ENCODE results near the gene RPL22. TPM values are rescaled to one million over a fixed set of nuclear protein-coding genes. Genes with fewer than 3 reads are reported as not detected.

RPL22 gene
- total RNA-seq, 1 donor from 2014 or later = 283 TPM

- H3K36me3 ChIP-seq (ENCODE audit: insufficient read depth, low read length) = no peaks in the 10 kb centered on the region
- no peak overlapping the region for H3K4me3 ChIP-seq (ENCODE audit: insufficient read depth, low read depth, low read length)
- no peaks in the 10 kb centered on the region for H3K4me1 Mint-ChIP-seq (ENCODE audit: low read depth, unreplicated experiment)
- no peak overlapping the region for H3K27ac Mint-ChIP-seq (ENCODE audit: unreplicated experiment)
- H3K4me3 Mint-ChIP-seq (ENCODE audit: unreplicated experiment) = no peak overlapping the region
- H3K9me3 Mint-ChIP-seq (ENCODE audit: unreplicated experiment) = no peaks in the 10 kb centered on the region
- no peak for FAIRE-seq
- H3K9me3 ChIP-seq (ENCODE audit: insufficient read depth, low read depth, low read length) = no peaks in the 10 kb centered on the region
- peaks cover 18% of the 10 kb centered on the region for H4K20me1 ChIP-seq (ENCODE audit: insufficient read depth, low read length)
- no peak for DNase-seq (ENCODE audit: low read depth)
- TF ChIP-seq CTCF (IDR thresholded peaks at IDR 0.05; ENCODE audit: insufficient read depth, low read depth, low read length) (no peak), EZH2 (IDR thresholded peaks at IDR 0.05; ENCODE audit: insufficient read depth, low read length) (no peak)
- no peaks in the 10 kb centered on the region for H3K4me1 ChIP-seq (ENCODE audit: insufficient read depth, low read length)
- no peak overlapping the region for H3K9ac ChIP-seq (ENCODE audit: low read length)
- no peak overlapping the region for H2AFZ ChIP-seq (ENCODE audit: low read depth, low read length)
- no peaks in the 10 kb centered on the region for H3K36me3 Mint-ChIP-seq (ENCODE audit: low read depth, unreplicated experiment)
- no peak overlapping the region for H3K27ac ChIP-seq (ENCODE audit: low read depth, low read length)
- H3K27me3 Mint-ChIP-seq (ENCODE audit: low read depth, unreplicated experiment) = peaks cover 56% of the 10 kb centered on the region
- H3K79me2 ChIP-seq (ENCODE audit: insufficient read depth, low read length) = no peaks in the 10 kb centered on the region
- H3K4me2 ChIP-seq (ENCODE audit: low read length) = no peak overlapping the region
- peaks cover 31% of the 10 kb centered on the region for H3K27me3 ChIP-seq (ENCODE audit: insufficient read depth, low read length)
These were observed 48.3 kb upstream of the RPL22 start for GRCh38 chr1:6247651-6248050.

DNA sequence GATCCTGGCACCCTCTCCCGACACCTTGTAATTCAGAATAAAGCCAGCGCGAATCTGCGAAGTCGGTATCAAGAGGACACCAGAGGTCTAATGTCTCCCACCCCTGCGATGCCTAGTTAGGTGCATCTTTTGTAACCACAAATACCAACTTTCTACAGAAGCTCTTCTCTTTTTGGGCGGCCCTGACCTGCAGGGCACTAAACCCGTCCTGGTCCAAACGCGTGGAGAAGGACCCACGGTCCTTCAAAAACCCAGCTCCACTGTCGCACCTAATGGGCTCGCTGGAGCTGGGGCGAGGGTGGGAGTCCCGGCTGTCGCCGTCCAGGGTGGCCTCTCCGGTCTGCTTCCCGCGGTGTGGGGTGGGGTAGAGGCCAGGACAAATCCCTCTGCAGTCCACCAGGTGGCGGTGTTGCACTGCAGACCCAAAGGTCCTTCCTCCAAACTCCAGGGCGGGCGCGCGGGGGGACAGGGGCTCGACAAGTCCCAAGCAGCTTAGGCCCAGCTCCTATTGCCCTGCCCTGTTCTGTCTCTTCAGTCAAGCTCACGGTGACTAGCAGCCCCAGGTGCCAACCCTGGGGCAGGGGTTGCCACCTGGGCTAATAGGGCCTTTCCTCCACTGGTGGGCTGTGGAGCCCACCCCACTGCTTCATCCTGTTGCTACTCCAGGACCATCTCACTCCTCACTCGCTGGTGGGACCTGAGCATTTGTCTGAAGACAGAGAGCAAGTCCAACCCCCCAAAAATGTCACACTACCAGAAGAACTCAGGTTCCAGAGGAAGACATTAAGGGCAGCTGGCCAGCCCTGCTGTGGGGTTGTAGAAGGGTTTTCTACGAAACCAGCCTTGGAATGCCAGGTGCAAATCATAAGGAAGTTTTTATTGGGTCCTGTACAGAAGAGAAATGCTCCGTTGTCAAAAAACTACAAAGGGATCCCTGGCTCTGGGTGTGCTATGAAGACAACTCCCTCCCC is 47.4 kb upstream of the RPL22 start:
- no peak overlapping the region for H3K27ac ChIP-seq (ENCODE audit: low read depth, low read length)
- H3K9me3 ChIP-seq (ENCODE audit: insufficient read depth, low read depth, low read length) = no peaks in the 10 kb centered on the region
- H3K79me2 ChIP-seq (ENCODE audit: insufficient read depth, low read length) = no peaks in the 10 kb centered on the region
- Mint-ChIP-seq H3K9me3 (ENCODE audit: unreplicated experiment) (no peaks in the 10 kb centered on the region), H3K27ac (ENCODE audit: unreplicated experiment) (no peak overlapping the region), H3K36me3 (ENCODE audit: low read depth, unreplicated experiment) (no peaks in the 10 kb centered on the region), H3K4me1 (ENCODE audit: low read depth, unreplicated experiment) (no peaks in the 10 kb centered on the region), H3K4me3 (ENCODE audit: unreplicated experiment) (no peak overlapping the region), H3K27me3 (ENCODE audit: low read depth, unreplicated experiment) (peaks cover 51% of the 10 kb centered on the region)
- peaks cover 4% of the 10 kb centered on the region for H3K4me1 ChIP-seq (ENCODE audit: insufficient read depth, low read length)
- H3K4me2 ChIP-seq (ENCODE audit: low read length) = peak overlapping the region; percentile 80
- H3K4me3 ChIP-seq (ENCODE audit: insufficient read depth, low read depth, low read length) = no peak overlapping the region
- H3K36me3 ChIP-seq (ENCODE audit: insufficient read depth, low read length) = no peaks in the 10 kb centered on the region
- no peak overlapping the region for H2AFZ ChIP-seq (ENCODE audit: low read depth, low read length)
- DNase-seq (ENCODE audit: low read depth) (no peak), FAIRE-seq (no peak)
- no peak overlapping the region for H3K9ac ChIP-seq (ENCODE audit: low read length)
- peaks cover 18% of the 10 kb centered on the region for H4K20me1 ChIP-seq (ENCODE audit: insufficient read depth, low read length)
- peaks cover 31% of the 10 kb centered on the region for H3K27me3 ChIP-seq (ENCODE audit: insufficient read depth, low read length)
- TF ChIP-seq CTCF (IDR thresholded peaks at IDR 0.05; ENCODE audit: insufficient read depth, low read depth, low read length) = peak; percentile 68
- TF ChIP-seq EZH2 (IDR thresholded peaks at IDR 0.05; ENCODE audit: insufficient read depth, low read length) = no peak
